Endothelial cell of umbilical vein (primary cell): ENCODE measurements around the gene DYNLT3. TPM values are rescaled to one million over a fixed set of nuclear protein-coding genes. Genes with fewer than 3 reads are reported as not detected.

Source experiments
- BruUV-seq: library from RNA; stranded (reverse); fragments of 400-500 nt; replicated peaks from 2 replicates; lab custom pipeline; 2021; lab: Mats Ljungman, UMichigan
- CTCF ChIA-PET: fragments of 300-600, 350-600 bp; sonication (Branson Sonifier 250); formaldehyde crosslinking; loops from one replicate; lab custom pipeline; 2021; ENCODE audit warnings: antibody characterized with exemption, inconsistent platforms; lab: Charles Lee
- POLR2A ChIA-PET: fragments of 300-600, 350-600 bp; sonication (Branson Sonifier 250); formaldehyde crosslinking; loops from one replicate; lab custom pipeline; 2021; ENCODE audit warnings: antibody characterized with exemption, inconsistent platforms; lab: Charles Lee
- DNase-seq: peaks from one replicate; pipeline ENCODE4 v3.0.0-alpha.2; 2011; ENCODE audit warnings: low read depth, low spot score
- FAIRE-seq: peaks from 2 replicates; lab custom pipeline; 2011; peaks lifted over from hg19 to GRCh38; lab: Jason Lieb, UNC
- H2AFZ ChIP-seq: 2 replicates; pipeline ENCODE4 v1.6.0; 2012; ENCODE audit warnings: low read depth, low read length, control low read depth, inconsistent platforms
- H3K27ac ChIP-seq: 2 replicates; pipeline ENCODE4 v1.5.1; 2011; ENCODE audit warnings: low read depth, mild to moderate bottlenecking, control low read depth, low read length, moderate library complexity; ENCODE audit not compliant: insufficient read depth
- H3K27me3 ChIP-seq, 2 experiments: 2 replicates each; pipeline versions ENCODE4 v1.6.0 to v1.6.1; 2011; ENCODE audit warnings: low read length in 2 of 2, mixed read lengths in 1 of 2; ENCODE audit not compliant: control insufficient read depth in 2 of 2, insufficient read depth in 2 of 2
- H3K36me3 ChIP-seq, 2 experiments: 2 replicates in 1 of 2; 3 replicates in 1 of 2; pipeline ENCODE4 v1.5.1; 2011; ENCODE audit warnings: low read length in 2 of 2, mild to moderate bottlenecking in 1 of 2, moderate library complexity in 1 of 2; ENCODE audit not compliant: control insufficient read depth in 2 of 2, insufficient read depth in 2 of 2; ENCODE audit errors: extremely low read depth in 1 of 2
- H3K4me1 ChIP-seq: 3 replicates; pipeline ENCODE4 v1.5.1; 2011; ENCODE audit warnings: mild to moderate bottlenecking, low read length; ENCODE audit not compliant: control insufficient read depth, insufficient read depth; ENCODE audit errors: extremely low read depth
- H3K4me2 ChIP-seq: 2 replicates; pipeline ENCODE4 v1.6.1; 2011; ENCODE audit warnings: low read length, control low read depth, mixed read lengths; ENCODE audit not compliant: insufficient read depth
- H3K4me3 ChIP-seq, 3 experiments: fragments of 200-600 bp in 1 of 3; sonication (generic), shearing (Covaris generic) in 1 of 3; replicated peaks in 1 of 3; 2 replicates each; pipeline ENCODE4 v1.5.1; 2011 to 2016; ENCODE audit warnings: control low read depth in 3 of 3, low read length in 3 of 3, mild to moderate bottlenecking in 2 of 3, inconsistent platforms in 1 of 3, low read depth in 1 of 3, moderate library complexity in 1 of 3; ENCODE audit not compliant: insufficient read depth in 1 of 3
- H3K79me2 ChIP-seq: 2 replicates; pipeline ENCODE4 v1.6.0; 2012; ENCODE audit warnings: low read length, inconsistent platforms; ENCODE audit not compliant: control insufficient read depth, insufficient read depth
- H3K9ac ChIP-seq: replicated peaks from 2 replicates; pipeline ENCODE3; 2011; ENCODE audit warnings: low read length, control low read depth; ENCODE audit not compliant: insufficient read depth; ENCODE audit errors: extremely low read depth
- H3K9me1 ChIP-seq: replicated peaks from 3 replicates; pipeline ENCODE4 v1.6.0; 2011; ENCODE audit warnings: mild to moderate bottlenecking, low read length; ENCODE audit not compliant: control insufficient read depth, insufficient read depth; ENCODE audit errors: extremely low read depth
- H3K9me3 ChIP-seq: replicated peaks from 2 replicates; pipeline ENCODE4 v1.5.1; 2012; ENCODE audit warnings: low read length, inconsistent platforms; ENCODE audit not compliant: control insufficient read depth, insufficient read depth
- H4K20me1 ChIP-seq: replicated peaks from 2 replicates; pipeline ENCODE3; 2011; ENCODE audit warnings: mild to moderate bottlenecking, low read length; ENCODE audit not compliant: control insufficient read depth, insufficient read depth; ENCODE audit errors: extremely low read depth
- EZH2 ChIP-seq: IDR thresholded peaks from 2 replicates; pipeline ENCODE4 v1.6.1; 2012; ENCODE audit warnings: borderline replicate concordance, low read depth, mild to moderate bottlenecking, moderate library complexity, low read length, inconsistent platforms; ENCODE audit not compliant: severe bottlenecking
- FOS ChIP-seq: IDR thresholded peaks from 2 replicates; pipeline ENCODE4 v1.6.1; 2011; ENCODE audit warnings: mild to moderate bottlenecking, low read length, moderate library complexity, borderline replicate concordance; ENCODE audit not compliant: insufficient read depth
- GATA2 ChIP-seq: IDR thresholded peaks from 2 replicates; pipeline ENCODE4 v1.7.0; 2011; ENCODE audit warnings: low read depth, mild to moderate bottlenecking, moderate library complexity, mixed read lengths, low read length; ENCODE audit not compliant: insufficient read length, insufficient read depth
- JUN ChIP-seq: IDR thresholded peaks from 2 replicates; pipeline ENCODE4 v1.6.1; 2011; ENCODE audit warnings: borderline replicate concordance, low read depth; ENCODE audit not compliant: insufficient read length, insufficient read depth
- MAX ChIP-seq: IDR thresholded peaks from 2 replicates; pipeline ENCODE4 v1.6.1; 2011; ENCODE audit not compliant: insufficient read depth, insufficient read length
- MYC ChIP-seq: IDR thresholded peaks from one replicate; pipeline ENCODE4 v1.6.1; 2011; ENCODE audit warnings: mild to moderate bottlenecking, low read depth, low read length
- POLR2A ChIP-seq: IDR thresholded peaks from 2 replicates; pipeline ENCODE4 v1.6.1; 2012; ENCODE audit warnings: low read depth, mild to moderate bottlenecking, control low read depth, low read length
- POLR2AphosphoS5 ChIP-seq: IDR thresholded peaks from 2 replicates; pipeline ENCODE4 v1.6.1; 2012; ENCODE audit warnings: low read depth, mild to moderate bottlenecking, control low read depth, low read length, moderate library complexity; ENCODE audit not compliant: insufficient read depth
- dilution Hi-C: fragments of 300-500 bp; cut with MboI; formaldehyde crosslinking; loops from one replicate; pipeline ENCODE4 v1.15.0; 2019; ENCODE audit warnings: low sequenced_read_pairs; ENCODE audit not compliant: extremely low pct_ligation_motif_present
- intact Hi-C: fragments of 100-400 bp; cut with micrococcal nuclease; formaldehyde crosslinking; loops from one replicate; pipeline ENCODE4 v1.10.0; 2022
- polyA plus RNA-seq, 4 experiments: library from polyadenylated mRNA; depleted of rRNA in 3 of 4; stranded (reverse) in 3 of 4; unstranded in 1 of 4; fragments of >200 nt; gene quantifications; 2 replicates each; pipeline versions ENCODE4 v1.2.1 to v1.2.3, GENCODE V29; 2011 to 2012; ENCODE audit warnings: missing spikeins in 1 of 4
- total RNA-seq: library from RNA; stranded (reverse); gene quantifications from 2 replicates; pipeline ENCODE4 v1.2.3, GENCODE V29; 2021
- TF ChIP-seq, protein P1 (sequence below), 2 donors: IDR thresholded peaks; 1 replicate in 1 of 2; 2 replicates in 1 of 2; pipeline ENCODE4 v1.5.1; 2011; ENCODE audit warnings: low read length in 2 of 2, mild to moderate bottlenecking in 2 of 2, moderate library complexity in 2 of 2, control low read depth in 1 of 2, inconsistent platforms in 1 of 2, low read depth in 1 of 2; ENCODE audit not compliant: insufficient read depth in 1 of 2; ENCODE audit errors: extremely low read depth in 1 of 2

Gene DYNLT3
- total and polyA plus RNA-seq, 2 donors (not counting 3 experiments of a cell fraction or from before 2014, with no cell fraction given) = 9.3 to 22.8 TPM

DNA sequence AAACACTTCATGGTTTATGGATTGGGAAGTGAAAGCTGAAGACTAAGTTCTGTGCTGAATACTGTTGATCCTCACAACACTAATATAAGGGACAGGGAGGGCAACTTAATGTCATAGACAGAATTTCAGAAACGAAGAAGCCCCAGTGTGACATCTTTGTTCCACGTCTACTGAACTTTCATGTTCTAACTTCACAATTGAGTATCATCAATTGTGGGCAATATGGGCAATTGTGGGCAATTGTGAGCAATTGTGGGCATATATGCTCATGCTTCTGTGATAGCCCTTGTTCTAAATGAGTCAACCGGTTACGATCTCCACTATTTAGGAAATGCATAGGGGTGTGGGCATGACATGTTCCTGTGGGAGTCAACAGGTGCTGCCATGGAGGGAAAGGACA, 33.8 kb downstream of the DYNLT3 start:
- Histone ChIP-seq H3K9ac (no peak overlapping the region), H3K4me2 (no peak overlapping the region), H4K20me1 (no peaks in the 10 kb centered on the region), H3K9me1 (no peaks in the 10 kb centered on the region), H3K9me3 (no peaks in the 10 kb centered on the region), H3K4me3 (no peak overlapping the region), H3K36me3 (no peaks in the 10 kb centered on the region), H3K27me3 (peaks cover 0 to 6% of the 10 kb centered on the region in 2 experiments), H3K27ac (no peak overlapping the region), H3K4me1 (no peaks in the 10 kb centered on the region), H2AFZ (no peak overlapping the region), H3K79me2 (no peaks in the 10 kb centered on the region)
- intact Hi-C loops = no loop called here
- dilution Hi-C loops = no loop called here
- CTCF ChIA-PET = no interaction called here
- DNase-seq (no peak), FAIRE-seq (no peak)
- BruUV-seq = no TSS peak
- TF ChIP-seq, protein P1, sequence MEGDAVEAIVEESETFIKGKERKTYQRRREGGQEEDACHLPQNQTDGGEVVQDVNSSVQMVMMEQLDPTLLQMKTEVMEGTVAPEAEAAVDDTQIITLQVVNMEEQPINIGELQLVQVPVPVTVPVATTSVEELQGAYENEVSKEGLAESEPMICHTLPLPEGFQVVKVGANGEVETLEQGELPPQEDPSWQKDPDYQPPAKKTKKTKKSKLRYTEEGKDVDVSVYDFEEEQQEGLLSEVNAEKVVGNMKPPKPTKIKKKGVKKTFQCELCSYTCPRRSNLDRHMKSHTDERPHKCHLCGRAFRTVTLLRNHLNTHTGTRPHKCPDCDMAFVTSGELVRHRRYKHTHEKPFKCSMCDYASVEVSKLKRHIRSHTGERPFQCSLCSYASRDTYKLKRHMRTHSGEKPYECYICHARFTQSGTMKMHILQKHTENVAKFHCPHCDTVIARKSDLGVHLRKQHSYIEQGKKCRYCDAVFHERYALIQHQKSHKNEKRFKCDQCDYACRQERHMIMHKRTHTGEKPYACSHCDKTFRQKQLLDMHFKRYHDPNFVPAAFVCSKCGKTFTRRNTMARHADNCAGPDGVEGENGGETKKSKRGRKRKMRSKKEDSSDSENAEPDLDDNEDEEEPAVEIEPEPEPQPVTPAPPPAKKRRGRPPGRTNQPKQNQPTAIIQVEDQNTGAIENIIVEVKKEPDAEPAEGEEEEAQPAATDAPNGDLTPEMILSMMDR (IDR thresholded peaks at IDR 0.05; ENCODE audit: extremely low read depth in 1 of 2, insufficient read depth in 1 of 2, low read depth in 1 of 2, low read length in 2 of 2) = no peak
- TF ChIP-seq POLR2AphosphoS5 (no peak), FOS (no peak), EZH2 (no peak)
- POLR2A ChIA-PET = no interaction called here

- H3K4me2 ChIP-seq = no peak overlapping the region
- H3K27ac ChIP-seq = no peak overlapping the region
- DNase-seq (no peak), FAIRE-seq (no peak)
- H3K9ac ChIP-seq = no peak overlapping the region
- dilution Hi-C loops (no loop called here), intact Hi-C loops (no loop called here)
- no peaks in the 10 kb centered on the region for H4K20me1 ChIP-seq
- H3K4me1 ChIP-seq = no peaks in the 10 kb centered on the region
- TF ChIP-seq POLR2A = no peak
- TF ChIP-seq MYC = no peak
- no peak for TF ChIP-seq POLR2AphosphoS5
- no peak for TF ChIP-seq GATA2
- TF ChIP-seq JUN = no peak
- no peak for TF ChIP-seq FOS
- TF ChIP-seq MAX = no peak
- no peak for TF ChIP-seq EZH2
- TF ChIP-seq, protein P1 (IDR thresholded peaks at IDR 0.05; ENCODE audit: extremely low read depth in 1 of 2, insufficient read depth in 1 of 2, low read depth in 1 of 2, low read length in 2 of 2) = no peak
- no peaks in the 10 kb centered on the region for H3K9me3 ChIP-seq
- POLR2A ChIA-PET = no interaction called here
- H3K79me2 ChIP-seq = no peaks in the 10 kb centered on the region
- no peak overlapping the region for H2AFZ ChIP-seq
- no peaks in the 10 kb centered on the region for H3K36me3 ChIP-seq
- no peaks in the 10 kb centered on the region for H3K9me1 ChIP-seq
- H3K27me3 ChIP-seq = peaks cover 0 to 4% of the 10 kb centered on the region in 2 experiments
- CTCF ChIA-PET = no interaction called here
- no TSS peak for BruUV-seq
- H3K4me3 ChIP-seq = no peak overlapping the region
These were observed 35.3 kb downstream of the DYNLT3 start for GRCh38 chrX:37812110-37812509.
